GM20431 (cell line): Measurements from ENCODE around the gene BCL2L2.

Experiments used
- in situ Hi-C: fragments of 300-500 bp; cut with MseI, MboI; formaldehyde crosslinking; loops from one replicate; pipeline ENCODE4 v1.15.0; 2020; ENCODE audit warnings: low sequenced_read_pairs; ENCODE audit not compliant: unreplicated experiment

Gene BCL2L2

DNA sequence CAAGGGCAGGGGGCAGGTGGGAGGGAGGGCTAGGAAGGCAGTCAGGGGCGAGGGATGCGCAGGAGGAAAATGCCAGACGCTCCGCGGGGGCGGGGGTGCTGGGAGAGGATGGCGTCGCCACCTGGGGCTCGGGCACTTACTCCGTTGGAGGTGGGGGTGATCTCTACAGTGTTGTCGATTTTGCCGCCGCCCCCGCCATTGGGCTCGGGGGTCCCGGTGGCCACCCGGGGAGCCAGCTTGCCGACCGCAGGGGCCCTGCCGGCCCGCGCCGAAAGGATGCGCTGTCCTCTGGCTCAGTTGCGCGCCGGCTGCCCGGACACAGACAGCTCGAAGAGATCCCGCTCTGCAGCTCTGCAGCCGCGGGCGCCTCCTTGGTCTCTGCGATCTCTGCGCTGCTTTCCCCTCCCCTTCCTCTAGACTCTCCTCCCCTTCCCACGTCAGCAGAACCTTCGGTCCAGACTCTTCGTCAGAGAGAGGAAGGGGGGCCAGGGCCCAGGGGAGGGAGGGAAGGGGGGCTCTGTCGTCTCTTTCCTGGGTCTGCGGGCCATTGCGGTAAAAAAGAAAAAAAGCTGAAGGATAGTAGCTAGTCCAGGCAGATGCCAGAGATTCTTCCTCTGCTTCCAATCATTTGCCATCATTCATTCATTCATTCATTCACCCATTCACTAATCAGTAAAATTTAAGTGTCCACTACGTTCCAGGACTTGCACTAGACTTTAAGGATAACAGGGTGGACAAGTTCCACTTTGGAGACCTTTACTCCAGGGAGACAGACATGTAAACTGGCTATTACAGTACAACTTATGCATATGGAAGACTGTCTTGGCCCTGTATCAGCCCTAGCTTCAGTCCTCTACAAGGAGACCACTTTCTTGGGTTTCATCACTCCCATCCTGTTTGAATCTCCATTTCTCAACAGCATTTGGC is 46.1 kb downstream of the BCL2L2 start, which contains the start of gene SLC22A17:
Gene SLC22A17, minus strand, starts transcription at position 382 of the 927 bp plus-strand sequence.
- in situ Hi-C loops = no loop called here

DNA sequence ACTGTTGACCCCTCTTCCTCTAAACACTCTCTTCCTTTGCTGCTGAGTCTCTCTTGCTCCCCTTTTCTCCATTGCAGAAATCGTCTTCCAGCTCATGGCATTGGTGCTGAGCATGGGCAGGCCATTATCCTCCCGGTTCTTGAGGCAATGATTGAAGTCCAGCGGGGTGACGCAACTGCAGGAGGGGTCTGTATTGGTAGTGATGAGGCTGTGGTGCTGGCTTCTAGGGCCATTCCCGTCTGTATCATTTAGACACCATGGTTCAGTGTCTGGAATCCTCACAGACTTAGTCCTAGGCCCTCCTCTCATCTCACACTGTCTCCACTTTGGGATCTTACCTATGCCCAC is 46.8 kb downstream of the BCL2L2 start:
- in situ Hi-C loops = no loop called here

DNA sequence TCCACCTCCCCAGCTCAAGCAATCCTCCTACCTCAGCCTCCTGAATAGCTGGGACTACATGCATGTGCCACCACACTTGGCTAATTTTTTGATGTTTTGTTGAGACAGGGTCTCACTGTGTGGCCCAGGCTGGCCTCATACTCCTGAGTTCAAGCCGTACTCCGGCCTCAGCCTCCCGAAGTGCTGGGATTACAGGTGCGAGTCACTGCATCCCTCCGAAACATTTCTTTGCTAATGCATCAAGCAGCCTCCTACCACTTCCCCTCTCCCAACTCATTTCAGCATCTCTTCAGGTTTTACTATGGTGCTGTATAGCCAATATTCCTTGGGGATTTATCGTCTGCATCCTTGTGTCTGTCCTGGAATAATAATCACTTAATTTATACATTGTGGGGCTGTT is 48.4 kb downstream of the BCL2L2 start:
- in situ Hi-C loops = no loop called here

GRCh38 chr14:23355871-23356435 is 49.3 kb downstream of the BCL2L2 start:
- in situ Hi-C loops = no loop called here

- in situ Hi-C loops = no loop called here
Observed at GRCh38 chr14:23356662-23357061, 50.0 kb downstream of the BCL2L2 start.

GRCh38 chr14:23357261-23357660 is 50.6 kb downstream of the BCL2L2 start:
- in situ Hi-C loops = no loop called here

- in situ Hi-C loops = no loop called here
Observed at GRCh38 chr14:23358042-23358441, 51.4 kb downstream of the BCL2L2 start.

GRCh38 chr14:23358553-23359166 is 52.0 kb downstream of the BCL2L2 start:
- in situ Hi-C loops = no loop called here

- in situ Hi-C loops = no loop called here
Observed at GRCh38 chr14:23359167-23359626, 52.6 kb downstream of the BCL2L2 start.

- in situ Hi-C loops = no loop called here
Observed at GRCh38 chr14:23359722-23360447, 53.3 kb downstream of the BCL2L2 start.

GRCh38 chr14:23360496-23360895 is 53.9 kb downstream of the BCL2L2 start:
- in situ Hi-C loops = no loop called here

DNA sequence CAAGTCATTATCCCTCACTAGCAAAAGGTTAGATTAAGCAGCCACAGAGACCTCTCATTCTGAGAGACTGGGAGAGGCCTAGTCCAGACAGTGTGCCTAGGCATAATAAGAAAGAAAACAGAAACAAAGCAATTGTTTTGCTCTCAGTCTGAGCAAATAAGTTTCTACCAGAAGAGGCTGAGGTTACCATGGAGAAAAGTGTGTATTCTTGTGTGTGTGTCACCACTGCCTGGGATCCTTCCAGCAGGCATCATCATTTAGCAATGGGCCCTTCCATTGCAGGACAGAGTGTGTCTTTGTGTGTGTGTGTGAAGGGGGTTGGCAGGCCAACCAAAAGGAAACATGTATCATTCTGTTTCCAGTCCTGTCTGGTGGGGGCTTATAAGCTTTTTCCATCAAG is 54.7 kb downstream of the BCL2L2 start:
- in situ Hi-C loops = no loop called here
